Keratinocyte (primary cell): ENCODE results near the gene ENDOU. TPM values are rescaled to one million over a fixed set of nuclear protein-coding genes. Genes with fewer than 3 reads are reported as not detected.

Experiments used
- DNase-seq: peaks from one replicate; pipeline ENCODE4 v3.0.0-alpha.2; 2011; ENCODE audit warnings: low read depth, missing footprints, low spot score
- FAIRE-seq: peaks from 2 replicates; lab custom pipeline; 2011; peaks lifted over from hg19 to GRCh38; lab: Jason Lieb, UNC
- H2AFZ ChIP-seq: 2 replicates; pipeline ENCODE4 v1.6.0; 2012; ENCODE audit warnings: low read length, control low read depth, inconsistent platforms; ENCODE audit not compliant: control insufficient read depth
- H3K27ac ChIP-seq: 2 replicates; pipeline ENCODE4 v1.5.1; 2011; ENCODE audit warnings: low read length; ENCODE audit not compliant: control insufficient read depth, insufficient read depth
- H3K27me3 ChIP-seq: 3 replicates; pipeline ENCODE4 v1.6.0; 2011; ENCODE audit warnings: low read length; ENCODE audit not compliant: control insufficient read depth, insufficient read depth; ENCODE audit errors: extremely low read depth
- H3K36me3 ChIP-seq, 2 experiments: 2 replicates in 1 of 2; 3 replicates in 1 of 2; pipeline ENCODE4 v1.5.1; 2011; ENCODE audit warnings: low read length in 2 of 2, mild to moderate bottlenecking in 1 of 2; ENCODE audit not compliant: control insufficient read depth in 2 of 2, insufficient read depth in 2 of 2; ENCODE audit errors: extremely low read depth in 1 of 2
- H3K4me1 ChIP-seq: 3 replicates; pipeline ENCODE4 v1.5.1; 2011; ENCODE audit warnings: low read length; ENCODE audit not compliant: control insufficient read depth, insufficient read depth; ENCODE audit errors: extremely low read depth
- H3K4me2 ChIP-seq: 3 replicates; pipeline ENCODE4 v1.6.0; 2011; ENCODE audit warnings: low read depth, low read length; ENCODE audit not compliant: control insufficient read depth, insufficient read depth; ENCODE audit errors: extremely low read depth
- H3K4me3 ChIP-seq, 3 experiments: fragments of 200-600 bp in 1 of 3; sonication (generic) in 1 of 3; 2 replicates in 2 of 3; 3 replicates in 1 of 3; pipeline ENCODE4 v1.5.1; 2011 to 2016; ENCODE audit warnings: low read length in 3 of 3, mild to moderate bottlenecking in 3 of 3, control low read depth in 2 of 3, inconsistent platforms in 1 of 3, low read depth in 1 of 3, mixed read lengths in 1 of 3, mixed run types in 1 of 3, moderate library complexity in 1 of 3; ENCODE audit not compliant: control insufficient read depth in 2 of 3, insufficient read depth in 2 of 3; ENCODE audit errors: extremely low read depth in 1 of 3
- H3K79me2 ChIP-seq: 2 replicates; pipeline ENCODE4 v1.6.0; 2012; ENCODE audit warnings: low read length; ENCODE audit not compliant: control insufficient read depth, insufficient read depth
- H3K9ac ChIP-seq: 3 replicates; pipeline ENCODE4 v1.6.0; 2011; ENCODE audit warnings: low read length; ENCODE audit not compliant: control insufficient read depth, insufficient read depth; ENCODE audit errors: extremely low read depth
- H3K9me1 ChIP-seq: 3 replicates; pipeline ENCODE4 v1.6.0; 2011; ENCODE audit warnings: low read length; ENCODE audit not compliant: control insufficient read depth, insufficient read depth; ENCODE audit errors: extremely low read depth
- H3K9me3 ChIP-seq: 2 replicates; pipeline ENCODE4 v1.5.1; 2012; ENCODE audit warnings: low read depth, low read length; ENCODE audit not compliant: control insufficient read depth
- H4K20me1 ChIP-seq: 3 replicates; pipeline ENCODE4 v1.6.0; 2011; ENCODE audit warnings: low read length; ENCODE audit not compliant: control insufficient read depth, insufficient read depth; ENCODE audit errors: extremely low read depth
- EZH2 ChIP-seq: IDR thresholded peaks from one replicate; pipeline ENCODE4 v1.6.1; 2012; ENCODE audit warnings: inconsistent platforms, mild to moderate bottlenecking, low read length, moderate library complexity
- dilution Hi-C: fragments of 300-500 bp; cut with MboI; formaldehyde crosslinking; loops from one replicate; pipeline ENCODE4 v1.7.0; 2020; ENCODE audit warnings: low sequenced_read_pairs; ENCODE audit not compliant: extremely low pct_ligation_motif_present
- polyA plus RNA-seq, 5 experiments: library from polyadenylated mRNA; depleted of rRNA in 3 of 5; stranded (reverse) in 3 of 5; stranded (forward) in 1 of 5; unstranded in 1 of 5; fragments of >200 nt; gene quantifications; 1 replicate in 1 of 5; 2 replicates in 3 of 5; 3 replicates in 1 of 5; pipeline versions ENCODE4 v1.2.1 to v1.2.3, GENCODE V29; 2011 to 2012; ENCODE audit warnings: missing spikeins in 2 of 5, low read depth in 1 of 5, low replicate concordance in 1 of 5
- TF ChIP-seq, protein P1 (sequence below), 3 experiments: IDR thresholded peaks in 1 of 3; conservative IDR thresholded peaks in 1 of 3; optimal IDR thresholded peaks in 1 of 3; 2 replicates in 2 of 3; 3 replicates in 1 of 3; pipeline versions ENCODE3 to v1.5.1; 2011; ENCODE audit warnings: low read length in 3 of 3, mild to moderate bottlenecking in 3 of 3, moderate library complexity in 2 of 3, control low read depth in 1 of 3, inconsistent platforms in 1 of 3; ENCODE audit not compliant: insufficient read depth in 2 of 3; ENCODE audit errors: extremely low read depth in 1 of 3

ENDOU gene
- polyA plus RNA-seq, 1 donor (not counting 4 experiments of a cell fraction or from before 2014, with no cell fraction given): 0.33 TPM

DNA sequence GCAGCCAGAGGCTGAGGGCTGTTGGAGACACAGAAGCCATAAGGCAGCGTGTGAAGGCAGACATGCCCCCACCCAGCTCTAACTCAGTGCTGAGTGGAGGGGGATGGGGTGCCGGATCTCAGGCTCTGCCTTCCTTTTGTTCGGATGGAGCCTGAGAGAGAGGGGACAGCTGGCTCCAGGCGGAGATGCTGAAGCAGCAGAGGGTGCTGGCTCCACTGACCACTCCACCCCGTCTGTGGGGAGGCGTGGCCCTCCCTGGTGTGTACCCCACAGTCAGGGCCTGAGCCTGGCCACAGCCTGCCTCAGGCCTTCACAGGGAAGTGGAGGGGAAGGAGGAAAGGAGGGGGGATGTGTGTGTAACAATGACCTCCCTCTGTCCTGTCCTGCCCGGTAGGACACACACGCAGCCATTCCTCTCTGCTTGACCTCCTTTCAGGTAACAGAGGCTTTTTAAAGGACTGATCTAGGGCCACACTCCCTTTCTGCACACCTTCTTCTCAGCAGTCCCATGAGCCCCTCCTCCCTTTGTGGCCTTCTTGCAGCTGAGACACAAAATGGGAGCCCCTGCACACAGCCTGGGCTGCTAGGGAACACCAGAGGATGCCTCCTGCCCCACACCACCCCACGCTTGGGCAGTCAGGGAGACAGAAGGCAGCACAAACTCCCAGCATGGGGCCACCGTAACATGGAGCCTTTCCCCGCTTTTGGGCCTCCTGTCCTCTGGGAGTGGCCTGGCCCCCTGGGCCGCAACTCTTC lies 9.6 kb upstream of the ENDOU start:
- no peak for FAIRE-seq
- Histone ChIP-seq H4K20me1 (no peaks in the 10 kb centered on the region), H3K79me2 (no peaks in the 10 kb centered on the region), H3K9ac (no peak overlapping the region), H3K4me3 (no peak overlapping the region), H3K27me3 (no peaks in the 10 kb centered on the region), H2AFZ (no peak overlapping the region), H3K9me1 (no peaks in the 10 kb centered on the region), H3K4me1 (no peaks in the 10 kb centered on the region), H3K27ac (no peak overlapping the region), H3K9me3 (no peaks in the 10 kb centered on the region), H3K4me2 (no peak overlapping the region), H3K36me3 (peaks cover 0 to 5% of the 10 kb centered on the region in 2 experiments)
- TF ChIP-seq EZH2: no peak
- TF ChIP-seq, protein P1, sequence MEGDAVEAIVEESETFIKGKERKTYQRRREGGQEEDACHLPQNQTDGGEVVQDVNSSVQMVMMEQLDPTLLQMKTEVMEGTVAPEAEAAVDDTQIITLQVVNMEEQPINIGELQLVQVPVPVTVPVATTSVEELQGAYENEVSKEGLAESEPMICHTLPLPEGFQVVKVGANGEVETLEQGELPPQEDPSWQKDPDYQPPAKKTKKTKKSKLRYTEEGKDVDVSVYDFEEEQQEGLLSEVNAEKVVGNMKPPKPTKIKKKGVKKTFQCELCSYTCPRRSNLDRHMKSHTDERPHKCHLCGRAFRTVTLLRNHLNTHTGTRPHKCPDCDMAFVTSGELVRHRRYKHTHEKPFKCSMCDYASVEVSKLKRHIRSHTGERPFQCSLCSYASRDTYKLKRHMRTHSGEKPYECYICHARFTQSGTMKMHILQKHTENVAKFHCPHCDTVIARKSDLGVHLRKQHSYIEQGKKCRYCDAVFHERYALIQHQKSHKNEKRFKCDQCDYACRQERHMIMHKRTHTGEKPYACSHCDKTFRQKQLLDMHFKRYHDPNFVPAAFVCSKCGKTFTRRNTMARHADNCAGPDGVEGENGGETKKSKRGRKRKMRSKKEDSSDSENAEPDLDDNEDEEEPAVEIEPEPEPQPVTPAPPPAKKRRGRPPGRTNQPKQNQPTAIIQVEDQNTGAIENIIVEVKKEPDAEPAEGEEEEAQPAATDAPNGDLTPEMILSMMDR (optimal IDR thresholded peaks at IDR 0.05 in 1 of 3, IDR thresholded peaks at IDR 0.05 in 1 of 3, conservative IDR thresholded peaks at IDR 0.05 in 1 of 3; ENCODE audit: extremely low read depth in 1 of 3, insufficient read depth in 2 of 3, low read length in 3 of 3): no peak
- DNase-seq: no peak
- dilution Hi-C loops: no loop called here

DNA sequence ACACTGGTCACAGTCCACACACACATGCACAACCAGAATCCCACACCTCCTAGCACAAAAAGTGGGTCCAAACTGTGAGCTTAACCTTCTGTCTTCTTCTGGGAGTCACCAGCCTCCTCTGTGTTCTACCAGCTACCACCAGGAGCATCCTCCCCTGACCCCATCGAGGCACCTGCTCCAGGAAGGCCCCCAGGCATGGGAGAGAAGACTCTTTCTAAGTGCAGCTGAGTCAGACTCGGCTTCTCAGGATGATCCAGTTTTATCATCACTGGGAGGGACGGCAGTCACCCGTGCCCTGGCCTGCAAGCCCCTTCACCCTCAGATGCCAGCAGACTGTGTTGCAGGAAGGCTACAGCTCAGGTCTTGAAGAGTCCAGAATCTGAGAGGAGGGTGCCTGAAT lies 7.9 kb upstream of the ENDOU start:
- no peaks in the 10 kb centered on the region for H3K27me3 ChIP-seq
- no peaks in the 10 kb centered on the region for H3K9me1 ChIP-seq
- peaks cover 0 to 5% of the 10 kb centered on the region in 2 experiments for H3K36me3 ChIP-seq
- H3K4me3 ChIP-seq: no peak overlapping the region
- H3K9ac ChIP-seq: no peak overlapping the region
- H3K4me1 ChIP-seq: peaks cover 2% of the 10 kb centered on the region
- DNase-seq (no peak), FAIRE-seq (no peak)
- no peaks in the 10 kb centered on the region for H3K9me3 ChIP-seq
- dilution Hi-C loops: no loop called here
- no peak for TF ChIP-seq EZH2
- TF ChIP-seq, protein P1 (optimal IDR thresholded peaks at IDR 0.05 in 1 of 3, IDR thresholded peaks at IDR 0.05 in 1 of 3, conservative IDR thresholded peaks at IDR 0.05 in 1 of 3; ENCODE audit: extremely low read depth in 1 of 3, insufficient read depth in 2 of 3, low read length in 3 of 3): peak in 2 of 3 experiments; percentile 2 to 7
- no peak overlapping the region for H2AFZ ChIP-seq
- H3K27ac ChIP-seq: no peak overlapping the region
- no peaks in the 10 kb centered on the region for H4K20me1 ChIP-seq
- H3K4me2 ChIP-seq: no peak overlapping the region
- H3K79me2 ChIP-seq: no peaks in the 10 kb centered on the region
